HG03175 (cell line): ENCODE data around the gene CHTF18.
"Not testable (repeated sequence)": the region's sequence is repeated elsewhere in the genome, so short reads cannot be mapped to it uniquely, and the experiment has no call there.

ENCODE experiments used
- ATAC-seq: cut with Tn5 transposase; IDR thresholded peaks from one replicate; pipeline ENCODE4 v1.9.1; 2021; ENCODE audit warnings: mild to moderate bottlenecking, moderate library complexity; ENCODE audit not compliant: unreplicated experiment

CHTF18 gene

GRCh38 chr16:825341-826061, 37.1 kb downstream of the CHTF18 start:
- ATAC-seq, result no peak

DNA sequence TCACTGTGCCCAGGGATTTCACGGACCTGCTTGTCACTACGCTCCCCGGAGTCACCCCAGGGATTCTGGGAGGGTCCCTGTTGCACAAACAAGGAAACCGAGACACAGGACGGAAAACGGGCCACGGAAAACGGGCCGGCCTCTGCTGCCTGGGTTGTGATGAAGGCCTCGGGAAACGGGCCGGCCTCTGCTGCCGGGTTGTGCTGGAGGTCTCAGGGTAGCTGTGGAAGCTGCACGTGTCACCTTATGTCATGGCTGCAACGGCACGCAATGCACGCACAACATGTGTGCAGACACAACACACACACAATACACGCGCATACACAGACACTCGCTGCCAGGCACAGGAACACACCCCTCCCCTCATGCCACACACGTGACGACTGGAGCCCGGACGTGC, 39.1 kb downstream of the CHTF18 start:
- ATAC-seq, result no peak

- ATAC-seq, result no peak
Observed at GRCh38 chr16:828891-829290, 40.5 kb downstream of the CHTF18 start.

- ATAC-seq, result no peak
Observed at GRCh38 chr16:830107-830870, 41.9 kb downstream of the CHTF18 start.

DNA sequence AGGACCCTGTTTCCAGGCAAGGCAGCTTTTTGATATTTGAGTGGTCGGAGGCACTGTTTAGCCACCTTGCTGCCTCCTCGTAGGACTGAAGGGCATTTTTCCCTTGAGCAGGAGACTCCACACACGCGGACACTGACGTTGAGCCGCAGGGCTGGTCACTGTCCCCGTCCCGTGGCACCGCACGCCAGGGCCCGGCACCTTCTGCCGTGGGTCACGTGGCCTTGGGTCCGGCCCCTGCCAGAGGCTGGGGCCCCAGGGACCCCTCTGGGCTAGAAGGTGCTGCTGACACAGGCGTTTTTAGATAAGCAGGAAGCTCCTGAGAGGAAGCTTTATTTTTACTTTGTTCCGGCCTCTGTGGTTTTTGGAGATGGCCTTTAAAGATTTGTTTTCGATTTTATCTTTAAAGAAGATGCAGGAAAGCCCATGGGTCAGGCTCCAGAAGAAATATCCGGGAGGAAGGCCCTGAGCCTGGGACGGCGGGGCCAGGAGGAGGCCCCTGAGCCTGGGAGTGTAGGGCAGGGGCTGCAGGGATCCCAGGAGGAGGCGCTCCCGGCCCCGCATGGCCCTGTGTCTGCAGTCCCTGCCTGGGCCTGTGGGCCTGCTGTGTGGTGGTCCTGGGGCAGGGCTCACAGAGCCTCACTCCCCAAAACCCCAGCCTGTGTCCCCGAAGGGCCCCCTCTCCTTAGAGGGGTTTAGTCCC, 42.6 kb downstream of the CHTF18 start:
- ATAC-seq, result no peak

GRCh38 chr16:831571-832413, 43.4 kb downstream of the CHTF18 start:
- no peak for ATAC-seq

DNA sequence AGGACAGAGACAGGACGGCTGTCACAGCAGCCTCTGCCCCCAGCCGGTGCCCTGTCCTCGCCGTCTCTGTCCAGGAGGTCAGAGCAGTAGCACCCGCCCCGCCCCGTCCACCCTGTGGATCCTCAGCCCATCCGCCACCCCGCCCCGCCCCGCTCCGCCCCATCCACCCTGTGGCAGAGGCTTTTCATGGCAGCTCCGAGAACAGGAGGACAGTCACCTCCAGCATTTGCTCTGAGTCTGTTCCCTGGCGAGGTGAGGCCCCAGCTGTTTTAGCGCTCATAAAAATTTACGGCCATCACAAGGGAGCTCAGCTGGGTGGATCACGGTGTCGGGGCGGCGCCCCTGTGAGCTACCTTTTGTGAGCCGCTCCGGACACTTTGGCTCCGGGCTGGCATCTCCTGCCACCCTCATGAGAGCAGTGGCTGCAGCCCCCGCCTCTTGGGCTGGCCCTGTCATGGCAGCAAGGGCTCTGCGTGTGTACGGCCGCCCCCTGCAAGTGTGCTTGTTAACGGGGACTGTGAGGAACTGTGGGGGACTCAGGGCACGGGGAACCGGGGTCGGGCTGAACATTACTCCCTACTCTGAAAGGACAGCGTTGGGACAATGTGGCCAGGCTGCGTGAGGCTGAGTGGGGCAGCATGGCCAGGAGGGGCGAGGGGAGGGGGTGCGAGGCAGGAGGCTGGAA, 44.4 kb downstream of the CHTF18 start:
- ATAC-seq, result no peak

- ATAC-seq, result no peak
Observed at GRCh38 chr16:833411-833810, 45.0 kb downstream of the CHTF18 start.

GRCh38 chr16:835373-835772, 47.0 kb downstream of the CHTF18 start:
- ATAC-seq, result no peak

- ATAC-seq, result no peak
Observed at GRCh38 chr16:836221-836620, 47.8 kb downstream of the CHTF18 start.

DNA sequence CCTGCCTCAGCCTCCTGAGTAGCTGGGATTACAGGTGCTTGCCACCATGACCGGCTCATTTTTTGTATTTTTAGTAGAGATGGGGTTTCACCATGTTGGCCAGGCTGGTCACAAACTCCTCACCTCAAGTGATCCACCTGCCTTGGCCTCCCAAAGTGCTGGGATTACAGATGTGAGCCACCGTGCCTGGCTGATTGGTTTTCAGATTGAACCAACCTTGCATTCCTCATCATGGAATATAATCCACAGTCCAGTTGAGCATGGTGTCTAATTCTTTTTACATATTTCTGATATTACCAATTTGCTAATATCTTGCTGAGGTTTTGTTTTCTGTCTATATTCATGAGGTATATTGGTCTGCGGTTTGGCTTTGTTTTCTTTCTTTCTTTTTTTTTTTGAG, 48.4 kb downstream of the CHTF18 start:
- not testable (repeated sequence) for ATAC-seq

DNA sequence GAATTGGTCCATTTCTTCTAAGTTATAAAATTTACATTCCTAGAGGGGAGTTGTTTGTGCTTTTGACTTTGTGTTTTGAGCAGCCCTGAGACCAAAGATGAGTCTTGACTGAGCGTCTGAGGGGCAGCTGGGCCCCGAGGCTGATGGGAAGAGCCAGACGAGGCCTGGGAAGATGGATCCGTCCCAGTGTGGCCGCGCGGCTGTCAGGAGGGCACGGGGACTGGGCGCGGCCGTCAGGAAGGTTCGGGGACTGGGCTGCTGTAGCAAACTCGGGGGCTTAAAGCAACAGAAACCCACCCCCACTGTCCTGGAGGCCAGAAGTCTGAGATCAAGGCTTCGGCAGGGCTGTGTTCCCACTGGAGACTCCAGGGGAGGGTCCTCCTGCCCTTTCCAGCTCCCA, 50.3 kb downstream of the CHTF18 start:
- ATAC-seq, result no peak

DNA sequence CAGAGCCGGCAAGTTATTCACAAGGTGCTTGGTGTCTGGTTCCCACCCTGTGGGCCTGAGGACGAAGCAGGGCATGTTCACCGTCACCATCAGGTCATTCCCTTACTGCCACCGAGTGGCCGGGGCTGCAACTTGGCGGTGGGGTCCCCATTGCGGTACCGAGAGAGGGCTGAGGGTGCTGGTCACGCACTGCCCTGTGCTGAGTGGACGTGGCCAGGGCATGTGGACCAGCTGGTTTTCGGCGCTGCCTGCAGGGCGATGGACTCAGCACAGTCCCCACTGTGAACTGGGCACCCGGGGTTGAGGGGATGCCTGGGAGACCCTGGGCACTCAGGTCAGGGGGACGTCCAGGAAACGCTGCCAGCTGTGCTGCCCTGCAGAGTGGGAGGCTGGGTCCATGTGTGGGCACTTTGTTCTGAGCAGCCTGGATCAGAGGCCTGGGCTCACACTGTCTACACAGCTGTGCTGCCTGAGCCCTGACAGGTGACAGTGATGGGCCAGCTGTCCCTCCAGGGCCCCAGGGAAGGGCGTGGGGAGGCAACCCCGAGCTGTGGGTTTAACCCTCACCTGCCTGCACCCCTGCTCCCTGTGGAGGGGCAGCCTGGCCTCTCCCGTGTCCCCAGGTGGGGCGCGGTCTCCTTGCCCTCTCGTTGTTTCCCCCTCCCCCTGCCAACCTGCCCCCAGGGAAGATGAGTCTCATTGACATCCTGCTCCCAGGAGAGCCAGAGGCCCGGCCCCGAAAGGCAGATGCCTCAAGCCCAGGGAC, 51.4 kb downstream of the CHTF18 start:
- no peak for ATAC-seq

GRCh38 chr16:840561-841454, 52.4 kb downstream of the CHTF18 start:
- no peak for ATAC-seq

- no peak for ATAC-seq
Observed at GRCh38 chr16:841455-842060, 53.1 kb downstream of the CHTF18 start.

DNA sequence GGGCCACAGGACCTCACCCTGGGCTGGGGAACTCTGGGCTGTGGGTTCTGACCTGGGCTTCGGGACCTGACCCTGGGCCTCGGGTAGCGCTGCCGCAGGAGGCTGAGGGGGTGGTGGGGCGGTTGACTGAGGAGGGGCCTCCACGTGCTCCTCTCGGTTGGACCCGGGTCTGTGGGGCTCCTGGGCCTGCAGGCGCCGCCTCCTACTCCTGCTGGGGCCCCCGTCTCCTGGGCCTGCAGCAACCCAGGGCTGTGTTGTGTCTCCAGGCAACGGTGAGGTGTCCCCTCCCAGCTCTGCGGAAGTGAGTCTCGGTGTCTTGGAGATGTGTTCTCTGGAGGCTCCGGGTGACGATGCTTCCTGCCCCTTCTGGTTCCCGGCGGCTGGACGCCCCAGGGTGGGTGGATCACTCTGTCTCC, 53.6 kb downstream of the CHTF18 start:
- no peak for ATAC-seq

GRCh38 chr16:842711-843560, 54.5 kb downstream of the CHTF18 start:
- ATAC-seq, result no peak
